GM10248 (cell line): ENCODE data around the gene NWD2.

ENCODE experiments used
- CTCF ChIA-PET: fragments of 300-600 bp; sonication (Branson Sonifier 250); formaldehyde crosslinking; extraction: SDS; loops from one replicate; lab custom pipeline; 2021; ENCODE audit warnings: antibody characterized with exemption; lab: Yijun Ruan, JAX
- POLR2A ChIA-PET: fragments of 350-650 bp; sonication (Branson Sonifier 250); formaldehyde crosslinking; extraction: SDS; loops from one replicate; lab custom pipeline; 2020; ENCODE audit warnings: antibody characterized with exemption; lab: Yijun Ruan, JAX
- DNase-seq: peaks from one replicate; pipeline ENCODE4 v3.0.0; 2012; ENCODE audit errors: extremely low spot score
- TF ChIP-seq, protein P1 (sequence below): IDR thresholded peaks from 2 replicates; pipeline ENCODE4 v1.5.1; 2012; ENCODE audit warnings: mild to moderate bottlenecking, low read depth; ENCODE audit errors: extremely low read depth, missing control alignments, control extremely low read depth

NWD2 gene

DNA sequence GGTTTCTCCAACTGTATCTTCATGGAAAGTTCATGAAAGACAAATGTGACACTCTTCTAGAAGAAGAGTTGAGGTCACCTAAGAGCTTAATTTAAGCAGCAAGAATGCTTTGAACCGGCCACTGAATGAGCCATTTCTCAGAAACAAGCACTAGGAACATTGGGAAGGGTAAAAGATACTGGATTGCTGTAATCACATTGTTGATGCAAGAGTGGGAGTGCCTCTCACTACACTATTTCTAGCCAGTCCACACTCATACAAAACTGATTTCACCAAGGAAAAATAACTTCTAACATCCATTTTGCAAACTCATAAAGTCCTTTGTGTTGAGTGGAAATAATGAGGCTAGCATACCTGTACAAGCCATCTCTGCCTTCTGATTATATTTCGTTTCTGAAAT lies 221.3 kb downstream of the NWD2 start:
- CTCF ChIA-PET = interaction anchor here (0.8 to 3.2 kb wide), 2 partner anchors 10 to 12 kb away, joined by 3 to 18 read pairs; a partner anchor contains a TSS
- no peak for DNase-seq
- POLR2A ChIA-PET = no interaction called here
- TF ChIP-seq, protein P1, sequence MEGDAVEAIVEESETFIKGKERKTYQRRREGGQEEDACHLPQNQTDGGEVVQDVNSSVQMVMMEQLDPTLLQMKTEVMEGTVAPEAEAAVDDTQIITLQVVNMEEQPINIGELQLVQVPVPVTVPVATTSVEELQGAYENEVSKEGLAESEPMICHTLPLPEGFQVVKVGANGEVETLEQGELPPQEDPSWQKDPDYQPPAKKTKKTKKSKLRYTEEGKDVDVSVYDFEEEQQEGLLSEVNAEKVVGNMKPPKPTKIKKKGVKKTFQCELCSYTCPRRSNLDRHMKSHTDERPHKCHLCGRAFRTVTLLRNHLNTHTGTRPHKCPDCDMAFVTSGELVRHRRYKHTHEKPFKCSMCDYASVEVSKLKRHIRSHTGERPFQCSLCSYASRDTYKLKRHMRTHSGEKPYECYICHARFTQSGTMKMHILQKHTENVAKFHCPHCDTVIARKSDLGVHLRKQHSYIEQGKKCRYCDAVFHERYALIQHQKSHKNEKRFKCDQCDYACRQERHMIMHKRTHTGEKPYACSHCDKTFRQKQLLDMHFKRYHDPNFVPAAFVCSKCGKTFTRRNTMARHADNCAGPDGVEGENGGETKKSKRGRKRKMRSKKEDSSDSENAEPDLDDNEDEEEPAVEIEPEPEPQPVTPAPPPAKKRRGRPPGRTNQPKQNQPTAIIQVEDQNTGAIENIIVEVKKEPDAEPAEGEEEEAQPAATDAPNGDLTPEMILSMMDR = no peak

DNA sequence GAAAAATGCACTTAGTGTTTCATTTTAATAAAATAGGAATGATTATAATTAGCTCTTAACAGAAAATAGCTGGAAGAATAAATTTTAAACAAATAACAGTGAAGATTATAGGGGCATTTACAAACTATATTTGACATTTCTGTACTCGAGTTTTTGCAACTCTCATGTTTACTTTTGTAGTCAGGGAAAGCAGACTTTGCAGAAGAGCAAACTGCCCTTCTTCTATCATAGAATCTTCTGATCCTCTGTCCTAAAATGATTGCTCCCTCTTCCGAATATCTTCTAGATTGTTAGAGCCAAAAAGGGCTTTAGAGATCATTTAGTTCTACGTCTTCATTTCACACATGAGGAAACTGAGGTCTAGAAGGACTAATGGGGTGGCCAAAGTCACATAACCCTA lies 222.7 kb downstream of the NWD2 start:
- ChIA-PET POLR2A (no interaction called here), CTCF (interaction anchor here (1.0 kb wide), 2 partner anchors 9 to 13 kb away, joined by 3 read pairs; a partner anchor contains a TSS)
- TF ChIP-seq, protein P1 = no peak
- no peak for DNase-seq

DNA sequence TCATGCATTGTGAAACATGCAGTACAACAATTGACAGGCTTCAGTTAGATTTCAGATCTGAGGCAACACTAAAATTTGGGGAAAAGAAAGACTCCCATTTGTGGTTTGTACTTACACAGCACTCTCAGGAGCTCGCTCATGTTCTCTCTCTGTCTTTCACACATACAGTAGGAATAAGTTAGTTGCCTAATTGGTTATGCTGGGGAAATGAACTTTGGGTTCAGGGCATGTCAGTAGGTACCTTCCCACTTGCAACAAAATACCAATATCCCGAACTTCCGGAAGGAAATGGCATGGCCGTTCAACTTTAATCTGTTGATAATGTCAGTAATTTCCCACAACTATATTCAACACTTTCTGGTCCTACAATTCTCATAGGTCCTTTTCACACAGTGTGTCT lies 223.3 kb downstream of the NWD2 start:
- no peak for DNase-seq
- POLR2A ChIA-PET = no interaction called here
- TF ChIP-seq, protein P1 = no peak
- CTCF ChIA-PET = interaction anchor here (2.1 kb wide), 1 partner anchor 10 kb away, joined by 10 read pairs; no protein-coding TSS in a partner anchor

DNA sequence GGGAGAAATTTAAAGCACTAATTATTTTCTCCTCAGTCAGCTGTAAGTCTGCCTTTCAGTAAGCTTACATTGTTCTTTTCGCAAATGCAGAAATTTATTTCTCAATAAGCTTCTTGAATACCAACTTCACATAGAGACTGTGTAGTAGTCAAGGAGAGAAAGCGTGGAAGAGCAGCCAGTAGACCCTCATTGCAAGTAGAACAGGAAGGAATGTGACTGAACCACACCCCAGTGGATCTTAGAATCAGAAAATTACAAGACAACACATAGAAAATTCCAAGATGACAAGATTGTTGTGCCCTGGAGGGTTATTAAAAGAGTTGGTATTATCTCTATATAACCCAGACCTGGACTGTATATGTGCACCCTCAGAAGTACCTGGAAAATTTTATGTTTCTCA lies 224.7 kb downstream of the NWD2 start:
- DNase-seq = no peak
- TF ChIP-seq, protein P1 = no peak
- POLR2A ChIA-PET = no interaction called here
- CTCF ChIA-PET = interaction anchor here (1.0 to 2.4 kb wide), 3 partner anchors 11 to 97 kb away, joined by 3 to 10 read pairs (median 6); no protein-coding TSS in a partner anchor

DNA sequence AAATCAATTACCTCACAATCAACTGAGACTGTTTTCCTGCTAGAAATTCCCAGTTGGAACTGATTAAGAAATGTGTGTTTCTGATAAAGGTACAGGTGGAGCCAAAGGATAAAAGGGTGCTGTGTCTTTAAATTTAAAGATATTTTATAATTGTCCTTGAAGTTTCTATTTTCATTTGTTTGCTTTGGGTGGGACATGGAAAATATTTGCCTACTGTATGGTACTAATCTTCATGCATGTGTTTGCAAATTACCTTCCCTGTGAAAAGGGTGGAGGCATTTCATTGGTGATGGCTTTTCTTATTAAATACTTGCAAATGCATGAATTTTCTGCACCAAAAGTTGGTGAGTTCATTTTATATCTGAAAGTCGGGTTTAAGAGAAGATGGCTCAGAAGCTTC lies 225.7 kb downstream of the NWD2 start:
- ChIA-PET CTCF (interaction anchor here (1.0 to 2.4 kb wide), 4 partner anchors 13 to 229 kb away, joined by 3 to 6 read pairs (median 3); no protein-coding TSS in a partner anchor), POLR2A (no interaction called here)
- TF ChIP-seq, protein P1 = no peak
- DNase-seq = no peak

DNA sequence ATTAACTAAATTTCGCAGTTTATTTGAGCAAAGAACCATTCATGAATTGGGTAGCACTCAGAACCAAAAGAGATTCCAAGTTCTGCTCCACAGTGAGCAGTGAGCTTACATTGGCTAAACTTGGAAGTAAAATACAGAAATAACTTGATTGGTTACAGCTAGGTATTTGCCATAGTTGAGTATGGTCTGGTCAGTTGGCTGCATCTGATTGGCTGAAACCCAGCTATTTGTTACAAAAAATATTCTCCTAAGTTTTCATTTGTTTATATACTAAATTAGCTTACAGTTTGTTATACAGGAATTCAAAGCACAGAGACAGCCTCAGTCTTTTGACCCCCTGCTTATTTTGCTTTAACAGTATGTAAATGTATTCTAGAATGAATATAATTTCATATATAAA lies 226.6 kb downstream of the NWD2 start:
- TF ChIP-seq, protein P1 = no peak
- DNase-seq = no peak
- ChIA-PET CTCF (interaction anchor here (1.0 to 1.2 kb wide), 3 partner anchors 12 to 228 kb away, joined by 3 to 4 read pairs (median 3); no protein-coding TSS in a partner anchor), POLR2A (no interaction called here)
